ENCODE results near the gene HIRA. TPM values are rescaled to one million over a fixed set of nuclear protein-coding genes. Genes with fewer than 3 reads are reported as not detected.

HIRA gene
- total RNA-seq, 2 donors from 2014 or later: 23.8 to 25.7 TPM

GRCh38 chr22:19422440-19423301, 8.9 kb downstream of the HIRA start:
- TF ChIP-seq, protein P1, sequence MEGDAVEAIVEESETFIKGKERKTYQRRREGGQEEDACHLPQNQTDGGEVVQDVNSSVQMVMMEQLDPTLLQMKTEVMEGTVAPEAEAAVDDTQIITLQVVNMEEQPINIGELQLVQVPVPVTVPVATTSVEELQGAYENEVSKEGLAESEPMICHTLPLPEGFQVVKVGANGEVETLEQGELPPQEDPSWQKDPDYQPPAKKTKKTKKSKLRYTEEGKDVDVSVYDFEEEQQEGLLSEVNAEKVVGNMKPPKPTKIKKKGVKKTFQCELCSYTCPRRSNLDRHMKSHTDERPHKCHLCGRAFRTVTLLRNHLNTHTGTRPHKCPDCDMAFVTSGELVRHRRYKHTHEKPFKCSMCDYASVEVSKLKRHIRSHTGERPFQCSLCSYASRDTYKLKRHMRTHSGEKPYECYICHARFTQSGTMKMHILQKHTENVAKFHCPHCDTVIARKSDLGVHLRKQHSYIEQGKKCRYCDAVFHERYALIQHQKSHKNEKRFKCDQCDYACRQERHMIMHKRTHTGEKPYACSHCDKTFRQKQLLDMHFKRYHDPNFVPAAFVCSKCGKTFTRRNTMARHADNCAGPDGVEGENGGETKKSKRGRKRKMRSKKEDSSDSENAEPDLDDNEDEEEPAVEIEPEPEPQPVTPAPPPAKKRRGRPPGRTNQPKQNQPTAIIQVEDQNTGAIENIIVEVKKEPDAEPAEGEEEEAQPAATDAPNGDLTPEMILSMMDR (IDR thresholded peaks at IDR 0.05): no peak
- H3K9me3 ChIP-seq: no peaks in the 10 kb centered on the region
- DNase-seq (ENCODE audit: low spot score) (no peak), ATAC-seq (ENCODE audit: insufficient number of reproducible peaks, low FRiP score, low read depth) (no peak)
- H3K4me1 ChIP-seq (ENCODE audit: control insufficient read depth in 1 of 2, low read depth in 2 of 2): peaks cover 0 to 4% of the 10 kb centered on the region in 2 donors
- no peaks in the 10 kb centered on the region for H3K27me3 ChIP-seq (replicated peaks; ENCODE audit: insufficient read depth)
- no peak overlapping the region for H3K4me3 ChIP-seq
- H3K36me3 ChIP-seq: no peaks in the 10 kb centered on the region
- H3K27ac ChIP-seq: no peak overlapping the region

DNA sequence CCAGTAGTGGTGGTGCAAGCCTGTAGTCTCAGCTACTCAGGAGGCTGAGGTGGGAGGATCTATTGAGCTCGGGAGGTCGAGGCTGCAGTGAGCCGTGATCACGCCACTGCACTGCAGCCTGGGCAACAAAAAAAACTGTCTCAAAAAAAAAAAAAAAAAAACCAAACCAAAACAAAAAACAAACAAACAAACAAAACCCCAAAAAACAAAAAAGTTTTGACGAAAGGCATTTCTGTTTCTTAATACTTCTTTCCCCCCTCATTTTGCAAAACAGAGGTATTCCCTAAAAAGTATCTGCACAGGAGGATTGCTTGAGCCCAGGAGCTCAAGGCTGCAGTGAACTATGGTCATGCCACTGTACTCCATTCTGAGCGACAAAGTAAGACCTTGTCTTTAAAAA, 11.2 kb downstream of the HIRA start:
- ATAC-seq (ENCODE audit: insufficient number of reproducible peaks, low FRiP score, low read depth) (no peak), DNase-seq (ENCODE audit: low spot score) (no peak)
- H3K27me3 ChIP-seq (replicated peaks; ENCODE audit: insufficient read depth): no peaks in the 10 kb centered on the region
- TF ChIP-seq, protein P1 (IDR thresholded peaks at IDR 0.05): no peak
- no peaks in the 10 kb centered on the region for H3K9me3 ChIP-seq
- H3K27ac ChIP-seq: no peak overlapping the region
- no peaks in the 10 kb centered on the region for H3K36me3 ChIP-seq
- H3K4me1 ChIP-seq (ENCODE audit: control insufficient read depth in 1 of 2, low read depth in 2 of 2): peaks cover 0 to 4% of the 10 kb centered on the region in 2 donors
- H3K4me3 ChIP-seq: no peak overlapping the region

GRCh38 chr22:19419464-19420178, 11.9 kb downstream of the HIRA start:
- Histone ChIP-seq H3K27me3 (replicated peaks; ENCODE audit: insufficient read depth) (no peaks in the 10 kb centered on the region), H3K4me1 (ENCODE audit: control insufficient read depth in 1 of 2, low read depth in 2 of 2) (peaks cover 0 to 4% of the 10 kb centered on the region in 2 donors), H3K4me3 (no peak overlapping the region), H3K27ac (no peak overlapping the region), H3K36me3 (no peaks in the 10 kb centered on the region), H3K9me3 (no peaks in the 10 kb centered on the region)
- DNase-seq (ENCODE audit: low spot score) (no peak), ATAC-seq (ENCODE audit: insufficient number of reproducible peaks, low FRiP score, low read depth) (no peak)
- TF ChIP-seq, protein P1 (IDR thresholded peaks at IDR 0.05): no peak

GRCh38 chr22:19419086-19419463, 12.5 kb downstream of the HIRA start:
- peaks cover 0 to under 1% of the 10 kb centered on the region in 2 donors for H3K4me1 ChIP-seq (ENCODE audit: control insufficient read depth in 1 of 2, low read depth in 2 of 2)
- DNase-seq (ENCODE audit: low spot score): no peak
- H3K4me3 ChIP-seq: no peak overlapping the region
- TF ChIP-seq, protein P1 (IDR thresholded peaks at IDR 0.05): no peak
- no peaks in the 10 kb centered on the region for H3K27me3 ChIP-seq (replicated peaks; ENCODE audit: insufficient read depth)
- H3K9me3 ChIP-seq: no peaks in the 10 kb centered on the region
- H3K27ac ChIP-seq: no peak overlapping the region
- no peaks in the 10 kb centered on the region for H3K36me3 ChIP-seq
- ATAC-seq (ENCODE audit: insufficient number of reproducible peaks, low FRiP score, low read depth): no peak

- H3K36me3 ChIP-seq: peaks cover 12% of the 10 kb centered on the region
- DNase-seq (ENCODE audit: low spot score) (no peak), ATAC-seq (ENCODE audit: insufficient number of reproducible peaks, low FRiP score, low read depth) (no peak)
- TF ChIP-seq, protein P1 (IDR thresholded peaks at IDR 0.05): no peak
- no peaks in the 10 kb centered on the region for H3K4me1 ChIP-seq (ENCODE audit: control insufficient read depth in 1 of 2, low read depth in 2 of 2)
- no peak overlapping the region for H3K27ac ChIP-seq
- no peak overlapping the region for H3K4me3 ChIP-seq
- H3K27me3 ChIP-seq (replicated peaks; ENCODE audit: insufficient read depth): no peaks in the 10 kb centered on the region
- H3K9me3 ChIP-seq: no peaks in the 10 kb centered on the region
These were observed 18.6 kb downstream of the HIRA start for GRCh38 chr22:19412923-19413322.
